C1 segment of cervical spinal cord (tissue), 14 donors: ENCODE results near the gene ADAMTS2.

Experiments
- DNase-seq, 14 donors: peaks; one replicate each; lab custom pipeline; 2025; lab: John Stamatoyannopoulos, UW

The ADAMTS2 gene

GRCh38 chr5:179345433-179346321 lies at the start of gene ADAMTS2:
ADAMTS2 (minus strand) TSS chr5:179345461; CDS start chr5:179345328, 133 bp downstream.
- DNase-seq = peak in 4 of 14 donors; percentile 2 to 48 (median 16)

DNA sequence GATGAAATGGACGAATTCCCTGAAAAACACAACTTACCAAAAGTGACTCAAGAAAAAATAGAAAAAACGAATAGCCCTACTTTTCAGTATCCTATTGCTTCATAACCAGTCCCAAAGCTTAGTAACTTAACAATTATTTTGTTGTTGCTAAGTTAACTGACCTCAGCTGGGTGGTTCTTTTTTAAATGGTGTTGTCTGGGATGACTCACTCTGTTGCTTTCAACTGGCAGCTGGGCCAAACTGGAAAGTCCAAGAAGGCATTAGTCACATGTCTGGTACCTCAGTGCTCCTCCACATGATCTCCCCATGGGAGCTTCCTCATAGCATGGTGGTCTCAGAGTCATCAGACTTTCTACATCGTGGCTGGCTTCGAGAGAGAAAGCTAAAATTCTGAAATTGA lies 47.8 kb upstream of the ADAMTS2 start:
- DNase-seq = no peak

GRCh38 chr5:179387151-179388110 lies 42.2 kb upstream of the ADAMTS2 start:
- no peak for DNase-seq

DNA sequence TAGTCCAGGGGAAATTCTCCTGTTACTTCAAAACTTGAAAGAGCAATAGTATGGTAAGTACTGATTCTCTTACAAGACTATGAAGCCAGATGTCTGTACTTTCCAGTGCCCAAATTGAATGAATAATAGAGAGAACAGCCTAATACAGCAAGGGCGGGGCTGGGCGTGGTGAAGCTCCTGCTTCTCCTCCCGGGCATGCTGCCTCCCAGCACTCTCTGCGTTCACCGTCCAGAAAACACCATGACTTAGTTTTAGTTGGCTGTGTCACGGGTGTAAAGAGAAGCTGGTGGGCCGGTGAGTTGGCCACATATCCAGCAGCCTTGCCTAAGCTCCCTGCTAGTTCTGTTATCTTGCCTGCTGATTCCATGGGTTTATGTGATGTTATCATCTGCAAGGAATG lies 40.7 kb upstream of the ADAMTS2 start:
- DNase-seq = no peak

DNA sequence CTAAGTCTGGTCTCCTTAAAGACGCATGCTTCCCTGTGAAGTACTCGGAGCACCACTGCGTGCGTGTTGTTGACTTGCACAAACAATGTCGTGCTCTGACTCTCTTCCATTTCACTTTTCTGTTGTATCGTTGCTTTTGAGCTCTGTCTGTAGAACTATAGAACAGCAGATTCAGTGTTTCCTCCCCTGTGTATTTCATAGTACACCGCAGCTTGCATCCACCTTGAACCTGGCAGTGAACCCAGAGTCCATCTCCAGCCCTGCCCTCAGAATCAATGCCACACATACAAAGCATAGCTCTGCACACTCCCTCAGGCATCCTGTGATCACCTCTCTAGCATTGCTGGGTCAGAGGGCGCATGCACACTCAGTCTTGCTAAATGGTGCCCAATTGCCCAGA lies 37.2 kb upstream of the ADAMTS2 start:
- no peak for DNase-seq

GRCh38 chr5:179381691-179382090 lies 36.4 kb upstream of the ADAMTS2 start:
- no peak for DNase-seq

DNA sequence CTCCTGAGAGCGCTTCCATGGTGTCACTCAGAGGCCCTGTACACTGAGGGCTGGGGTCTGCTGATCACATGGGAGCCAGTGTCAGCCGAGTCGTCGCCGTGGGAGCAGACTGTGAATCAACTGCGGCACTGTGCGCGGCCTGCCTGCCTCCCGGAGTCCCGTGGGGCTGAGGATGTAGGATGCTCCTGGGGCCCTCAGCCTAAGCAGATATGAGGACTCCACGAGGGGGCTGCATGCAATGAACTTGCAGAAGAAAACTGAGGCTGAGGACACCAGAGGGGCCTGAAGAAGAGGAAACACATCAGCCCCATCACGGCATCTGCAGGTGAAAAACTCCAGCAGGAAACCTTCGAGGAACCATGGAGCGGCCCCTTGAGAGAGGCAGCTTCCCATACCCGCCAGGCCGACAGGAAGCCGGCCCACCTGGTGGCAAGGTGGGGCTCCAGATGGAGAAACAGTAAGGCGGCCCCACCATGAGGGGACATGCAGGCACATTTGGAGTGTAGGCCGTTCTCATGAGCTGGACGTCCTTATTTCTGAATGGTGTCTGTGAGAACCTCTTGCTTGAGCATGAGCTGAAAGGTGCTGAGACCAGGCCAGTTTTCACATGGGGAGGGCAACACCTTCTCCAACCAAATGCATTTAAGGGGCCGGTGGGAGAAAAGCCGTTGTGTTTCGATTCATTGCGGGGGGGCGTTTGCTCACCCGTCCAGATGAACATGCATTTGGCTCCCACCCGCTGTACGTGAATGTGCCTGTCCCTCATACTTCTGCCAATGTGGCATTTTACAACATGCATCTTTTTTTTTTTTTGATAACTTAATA lies 35.2 kb upstream of the ADAMTS2 start:
- no peak for DNase-seq

GRCh38 chr5:179379321-179379890 lies 34.1 kb upstream of the ADAMTS2 start:
- no peak for DNase-seq

- no peak for DNase-seq
Measured at GRCh38 chr5:179378441-179379271, 33.4 kb upstream of the ADAMTS2 start.

GRCh38 chr5:179378116-179378440 lies 32.8 kb upstream of the ADAMTS2 start:
- no peak for DNase-seq

GRCh38 chr5:179377421-179378115 lies 32.3 kb upstream of the ADAMTS2 start:
- no peak for DNase-seq

GRCh38 chr5:179376701-179377420 lies 31.6 kb upstream of the ADAMTS2 start:
- no peak for DNase-seq

DNA sequence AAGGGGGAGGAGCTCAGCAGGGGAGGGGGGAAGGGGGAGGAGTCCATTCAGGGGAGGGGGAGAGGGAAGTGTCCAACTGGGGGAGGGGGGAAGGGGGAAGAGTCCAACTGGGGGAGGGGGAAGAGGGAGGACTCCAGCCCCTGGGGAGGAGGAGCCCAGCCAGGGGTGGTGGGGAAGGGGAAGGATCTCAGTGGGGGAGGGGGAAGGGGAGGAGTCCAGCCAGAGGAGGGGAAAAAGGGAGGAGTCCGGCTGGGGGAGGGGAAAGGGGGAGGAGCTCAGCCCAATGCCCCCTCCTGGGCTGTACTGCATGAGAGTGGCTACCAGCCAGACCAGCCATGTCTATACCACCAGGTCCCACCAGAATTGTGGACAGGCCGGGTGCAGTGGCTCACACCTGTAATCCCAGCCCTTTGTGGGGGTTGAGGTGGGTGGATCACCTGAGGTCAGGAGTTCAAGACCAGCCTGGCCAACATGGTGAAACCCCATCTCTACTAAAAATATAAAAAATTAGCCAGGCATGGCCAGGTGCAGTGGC lies 30.6 kb upstream of the ADAMTS2 start:
- DNase-seq = no peak

DNA sequence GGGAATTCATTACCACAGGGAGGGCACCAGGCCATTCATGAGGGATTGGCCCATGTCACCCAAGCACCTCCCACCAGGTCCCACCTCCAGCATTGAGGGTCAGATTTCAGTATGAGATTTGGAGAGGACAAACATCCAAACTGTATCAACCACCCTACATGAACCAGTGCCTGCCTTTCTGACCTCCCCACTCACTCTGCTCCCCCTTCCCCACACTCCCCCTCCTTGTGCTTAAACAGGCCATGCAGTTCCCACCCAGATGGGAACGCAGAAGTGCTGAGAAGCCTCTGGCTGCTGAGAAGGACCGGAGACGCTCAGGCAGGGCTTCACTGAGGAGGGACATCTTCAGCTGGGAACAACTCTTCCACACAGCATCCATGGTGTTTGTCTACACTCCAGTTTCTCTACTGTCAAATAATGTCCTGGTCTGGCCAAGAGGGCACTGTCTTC lies 30.0 kb upstream of the ADAMTS2 start:
- DNase-seq = no peak

- DNase-seq = no peak
Measured at GRCh38 chr5:179374506-179375235, 29.4 kb upstream of the ADAMTS2 start.

DNA sequence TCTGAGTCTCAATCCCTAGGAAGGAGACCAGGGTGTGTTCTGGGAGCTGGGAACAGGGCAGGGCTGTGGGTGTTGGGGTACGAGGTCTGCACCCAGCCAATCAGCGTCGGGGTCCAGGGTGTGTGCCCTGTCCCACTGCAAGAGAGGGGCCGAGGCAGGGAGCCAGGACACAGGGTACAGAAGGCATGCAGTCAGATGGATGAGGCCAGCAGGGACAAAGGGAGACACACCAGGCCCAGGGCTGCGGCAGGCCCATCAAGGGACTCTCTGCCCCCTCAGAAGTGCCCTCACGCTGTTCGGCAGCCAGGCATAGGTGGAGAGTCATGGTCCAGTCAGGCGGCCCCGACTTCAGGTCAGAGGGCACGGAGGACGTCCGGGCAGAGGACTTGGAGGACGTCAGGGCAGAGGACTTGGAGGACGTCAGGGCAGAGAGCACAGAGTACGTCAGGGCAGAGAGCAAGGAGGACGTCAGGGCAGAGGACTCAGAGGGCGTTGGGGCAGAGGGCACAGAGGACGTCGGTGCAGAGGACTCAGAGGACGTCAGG lies 28.8 kb upstream of the ADAMTS2 start:
- DNase-seq = no peak

DNA sequence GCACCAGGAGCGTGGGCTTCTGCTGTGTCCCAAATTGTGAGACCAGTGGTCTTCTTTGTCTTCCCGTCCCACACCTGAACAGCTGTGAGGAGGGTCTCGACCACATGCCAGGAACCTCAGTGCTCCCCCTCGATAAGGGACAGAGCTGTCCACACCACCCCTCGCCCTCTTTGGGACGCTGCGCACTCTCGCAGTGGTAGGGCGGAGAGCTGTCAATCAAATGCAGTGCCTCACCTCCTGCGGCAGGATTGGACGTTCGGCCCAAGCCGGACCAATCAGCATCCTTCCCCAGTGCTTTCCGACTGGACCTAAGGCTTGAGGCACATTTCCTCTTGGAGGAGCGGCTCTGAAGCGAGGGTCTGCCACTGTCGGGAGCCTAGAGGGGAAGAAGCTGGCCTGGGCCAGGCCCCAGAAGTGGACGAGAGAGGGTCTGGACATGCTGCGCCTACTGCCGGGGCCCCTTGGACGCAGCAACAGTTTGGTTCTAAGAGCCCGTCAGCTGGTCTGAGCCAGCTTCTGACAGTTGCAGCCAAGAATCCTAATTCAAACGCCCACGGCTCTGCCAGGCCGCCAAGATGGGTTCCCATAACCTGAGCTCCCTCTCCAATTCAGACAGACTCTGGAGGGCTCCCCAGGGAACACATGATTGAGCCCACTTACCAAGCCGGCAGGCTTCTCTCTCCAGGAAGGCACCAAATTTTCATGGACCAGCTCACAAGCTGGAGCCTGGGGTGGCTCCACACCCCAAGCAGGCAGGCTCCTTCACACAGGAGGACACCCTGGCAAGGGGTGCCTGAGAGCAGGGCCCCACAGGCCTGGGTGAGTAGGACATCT lies 28.1 kb upstream of the ADAMTS2 start:
- no peak for DNase-seq
